H1 (cell line): ENCODE data around the gene SCNN1B. TPM values are rescaled to one million over a fixed set of nuclear protein-coding genes. Genes with fewer than 3 reads are reported as not detected.

Experiments used
- CTCF ChIA-PET: fragments of 300-600 bp; sonication (Branson Sonifier 250); formaldehyde crosslinking; loops from one replicate; lab custom pipeline; 2021; ENCODE audit not compliant: partially characterized antibody; lab: Charles Lee
- POLR2A ChIA-PET: fragments of 300-600 bp; sonication (Branson Sonifier 250); formaldehyde crosslinking; loops from one replicate; lab custom pipeline; 2021; ENCODE audit warnings: inconsistent platforms; ENCODE audit not compliant: partially characterized antibody; lab: Charles Lee
- DNase-seq, 2 experiments: peaks; one replicate each; pipeline versions ENCODE4 v3.0.0 to v3.0.0-alpha.2; 2010 to 2022; ENCODE audit warnings: low spot score in 2 of 2, low read depth in 1 of 2, mixed read lengths in 1 of 2
- FAIRE-seq: peaks from 2 replicates; lab custom pipeline; 2011; peaks lifted over from hg19 to GRCh38; lab: Jason Lieb, UNC
- H2AFZ ChIP-seq: 2 replicates; pipeline ENCODE4 v1.8.1; 2012; ENCODE audit warnings: low read length, inconsistent platforms
- H2AK5ac ChIP-seq: 2 replicates; pipeline ENCODE4 v1.6.1; 2013; ENCODE audit warnings: low read depth, low read length
- H2BK120ac ChIP-seq: replicated peaks from 2 replicates; pipeline ENCODE3; 2013; ENCODE audit warnings: low read depth, low read length, inconsistent platforms
- H2BK12ac ChIP-seq: 2 replicates; pipeline ENCODE4 v1.6.1; 2013; ENCODE audit warnings: low read depth, low read length
- H2BK15ac ChIP-seq: 2 replicates; pipeline ENCODE4 v1.6.1; 2013; ENCODE audit warnings: low read length
- H2BK20ac ChIP-seq: 2 replicates; pipeline ENCODE4 v1.6.1; 2013; ENCODE audit warnings: low read length
- H2BK5ac ChIP-seq: 2 replicates; pipeline ENCODE4 v1.6.1; 2013; ENCODE audit warnings: low read depth, low read length
- H3K14ac ChIP-seq: 2 replicates; pipeline ENCODE4 v1.6.1; 2013; ENCODE audit warnings: inconsistent platforms; ENCODE audit not compliant: insufficient read length
- H3K18ac ChIP-seq: 2 replicates; pipeline ENCODE4 v1.6.1; 2013; ENCODE audit warnings: low read length; ENCODE audit errors: extremely low read depth
- H3K23ac ChIP-seq: 2 replicates; pipeline ENCODE4 v1.6.1; 2013; ENCODE audit warnings: inconsistent platforms; ENCODE audit not compliant: insufficient read length
- H3K23me2 ChIP-seq: 2 replicates; pipeline ENCODE4 v1.6.1; 2013; ENCODE audit warnings: low read depth, low read length
- H3K27ac ChIP-seq: 2 replicates; pipeline ENCODE4 v1.6.1; 2011; ENCODE audit warnings: low read depth, low read length, inconsistent platforms
- H3K27me3 ChIP-seq, 4 experiments: replicated peaks in 1 of 4; 1 replicate in 1 of 4; 2 replicates in 3 of 4; pipeline versions ENCODE4 v1.6.1 to v1.8.1; 2011 to 2013; ENCODE audit warnings: low read length in 3 of 4, mild to moderate bottlenecking in 3 of 4, inconsistent platforms in 2 of 4, mixed read lengths in 2 of 4, moderate library complexity in 1 of 4; ENCODE audit not compliant: control insufficient read depth in 3 of 4, insufficient read depth in 3 of 4; ENCODE audit errors: extremely low read depth in 1 of 4
- H3K36me3 ChIP-seq, 4 experiments: 2 replicates each; pipeline versions ENCODE4 v1.6.1 to v1.8.1; 2011 to 2013; ENCODE audit warnings: mild to moderate bottlenecking in 4 of 4, low read length in 3 of 4, moderate library complexity in 2 of 4, control low read depth in 1 of 4, inconsistent platforms in 1 of 4; ENCODE audit not compliant: insufficient read depth in 4 of 4, control insufficient read depth in 2 of 4
- H3K4ac ChIP-seq: replicated peaks from 2 replicates; pipeline ENCODE3; 2013; ENCODE audit warnings: low read length, low read depth, mixed read lengths, inconsistent platforms; ENCODE audit not compliant: insufficient read length
- H3K4me1 ChIP-seq, 4 experiments: replicated peaks in 1 of 4; 1 replicate in 1 of 4; 2 replicates in 3 of 4; pipeline versions ENCODE4 v1.6.1 to v1.8.1; 2011 to 2013; ENCODE audit warnings: low read length in 3 of 4, inconsistent platforms in 2 of 4, mixed read lengths in 1 of 4; ENCODE audit not compliant: insufficient read depth in 4 of 4, control insufficient read depth in 3 of 4
- H3K4me2 ChIP-seq, 2 experiments: 2 replicates each; pipeline versions ENCODE4 v1.6.1 to v1.8.1; 2011 to 2013; ENCODE audit warnings: low read depth in 2 of 2, low read length in 2 of 2, control low read depth in 1 of 2, inconsistent platforms in 1 of 2, mild to moderate bottlenecking in 1 of 2; ENCODE audit not compliant: insufficient read depth in 1 of 2
- H3K4me3 ChIP-seq, 4 experiments: fragments of 200-600, 300-600 bp in 1 of 4; sonication (generic), shearing (Covaris generic), sonication (Bioruptor Twin) in 1 of 4; 2 replicates each; pipeline versions ENCODE4 v1.5.1 to v1.8.1; 2011 to 2016; ENCODE audit warnings: low read length in 4 of 4, low read depth in 3 of 4, control low read depth in 2 of 4, inconsistent platforms in 2 of 4, mild to moderate bottlenecking in 2 of 4, mixed read lengths in 1 of 4, moderate library complexity in 1 of 4; ENCODE audit not compliant: insufficient read depth in 2 of 4; ENCODE audit errors: extremely low read depth in 1 of 4
- H3K56ac ChIP-seq: replicated peaks from 2 replicates; pipeline ENCODE3; 2013; ENCODE audit warnings: low read depth, mild to moderate bottlenecking, mixed read lengths, low read length, inconsistent platforms; ENCODE audit not compliant: insufficient read length
- H3K79me1 ChIP-seq: 2 replicates; pipeline ENCODE4 v1.6.1; 2013; ENCODE audit warnings: low read depth, low read length, control low read depth
- H3K79me2 ChIP-seq, 2 experiments: 2 replicates each; pipeline versions ENCODE4 v1.6.1 to v1.8.1; 2012 to 2013; ENCODE audit warnings: low read length in 2 of 2, mild to moderate bottlenecking in 2 of 2, inconsistent platforms in 1 of 2; ENCODE audit not compliant: insufficient read depth in 2 of 2, control insufficient read depth in 1 of 2
- H3K9ac ChIP-seq, 4 experiments: replicated peaks in 1 of 4; 1 replicate in 1 of 4; 2 replicates in 3 of 4; pipeline versions ENCODE4 v1.6.1 to v1.8.1; 2011 to 2013; ENCODE audit warnings: low read depth in 3 of 4, low read length in 3 of 4, control low read depth in 2 of 4, mild to moderate bottlenecking in 2 of 4, moderate library complexity in 2 of 4, inconsistent platforms in 1 of 4; ENCODE audit errors: extremely low read depth in 1 of 4
- H3K9me3 ChIP-seq, 2 experiments: 2 replicates each; pipeline versions ENCODE4 v1.6.1 to v1.8.1; 2012 to 2013; ENCODE audit warnings: mild to moderate bottlenecking in 2 of 2, moderate library complexity in 2 of 2, control low read depth in 1 of 2, inconsistent platforms in 1 of 2, low read depth in 1 of 2, low read length in 1 of 2, mixed read lengths in 1 of 2; ENCODE audit not compliant: insufficient read depth in 2 of 2
- H4K20me1 ChIP-seq, 2 experiments: replicated peaks in 1 of 2; 2 replicates each; pipeline versions ENCODE3 to v1.8.1; 2011 to 2013; ENCODE audit warnings: inconsistent platforms in 2 of 2, low read length in 2 of 2, mild to moderate bottlenecking in 1 of 2; ENCODE audit not compliant: insufficient read depth in 2 of 2, control insufficient read depth in 1 of 2
- H4K5ac ChIP-seq: 2 replicates; pipeline ENCODE4 v1.6.1; 2013; ENCODE audit warnings: low read length, low read depth, mixed read lengths, inconsistent platforms; ENCODE audit not compliant: insufficient read length
- H4K8ac ChIP-seq: 2 replicates; pipeline ENCODE4 v1.8.0; 2013; ENCODE audit warnings: mild to moderate bottlenecking, moderate library complexity, low read length, inconsistent platforms; ENCODE audit not compliant: insufficient read depth; ENCODE audit errors: extremely low read depth
- H4K91ac ChIP-seq: replicated peaks from 2 replicates; pipeline ENCODE3; 2013; ENCODE audit warnings: low read length, mixed read lengths, inconsistent platforms; ENCODE audit not compliant: insufficient read length
- BCL11A ChIP-seq, 2 experiments: IDR thresholded peaks; one replicate each; pipeline ENCODE4 v1.6.1; 2011; ENCODE audit warnings: low read depth in 2 of 2, low read length in 2 of 2, mild to moderate bottlenecking in 2 of 2
- CHD2 ChIP-seq: IDR thresholded peaks from 2 replicates; pipeline ENCODE4 v1.6.1; 2012; ENCODE audit warnings: low read length, improper control_type of control experiment
- CREB1 ChIP-seq: IDR thresholded peaks from 2 replicates; pipeline ENCODE4 v1.6.1; 2012; ENCODE audit warnings: inconsistent platforms
- HDAC2 ChIP-seq, 2 experiments: fragments of 300-600 bp in 1 of 2; sonication (generic) in 1 of 2; IDR thresholded peaks; 2 replicates each; pipeline ENCODE4 v1.6.1; 2011 to 2012; ENCODE audit warnings: low read depth in 2 of 2, low read length in 2 of 2, mild to moderate bottlenecking in 2 of 2, moderate library complexity in 2 of 2, borderline replicate concordance in 1 of 2, inconsistent platforms in 1 of 2
- JUND ChIP-seq: IDR thresholded peaks from 2 replicates; pipeline ENCODE4 v1.6.1; 2011; ENCODE audit warnings: mild to moderate bottlenecking, improper control_type of control experiment, low read length
- NANOG ChIP-seq: IDR thresholded peaks from 2 replicates; pipeline ENCODE4 v1.6.1; 2011; ENCODE audit warnings: low read length, low read depth, mild to moderate bottlenecking, inconsistent platforms; ENCODE audit not compliant: insufficient read depth, poor library complexity, severe bottlenecking
- POLR2AphosphoS5 ChIP-seq: IDR thresholded peaks from 2 replicates; pipeline ENCODE4 v1.6.1; 2011; ENCODE audit warnings: low read depth, low read length
- RFX5 ChIP-seq: IDR thresholded peaks from 2 replicates; pipeline ENCODE4 v1.6.1; 2011; ENCODE audit warnings: low read depth, low read length, improper control_type of control experiment, borderline replicate concordance
- SIN3A ChIP-seq, 2 experiments: IDR thresholded peaks in 1 of 2; conservative IDR thresholded peaks in 1 of 2; 2 replicates each; pipeline ENCODE4 v1.6.1; 2011 to 2012; ENCODE audit warnings: low read length in 2 of 2, improper control_type of control experiment in 1 of 2, low read depth in 1 of 2, mild to moderate bottlenecking in 1 of 2
- SP1 ChIP-seq: IDR thresholded peaks from 2 replicates; pipeline ENCODE4 v1.6.1; 2011; ENCODE audit warnings: low read depth, low read length
- SUZ12 ChIP-seq: fragments of 200-600 bp; sonication (generic); IDR thresholded peaks from 2 replicates; pipeline ENCODE4 v1.6.1; 2012; ENCODE audit warnings: mild to moderate bottlenecking, inconsistent platforms, low read length, moderate library complexity, mixed read lengths
- TCF12 ChIP-seq: IDR thresholded peaks from 2 replicates; pipeline ENCODE4 v1.6.1; 2011; ENCODE audit warnings: low read depth, mild to moderate bottlenecking, low read length
- TEAD4 ChIP-seq: IDR thresholded peaks from 2 replicates; pipeline ENCODE4 v1.6.1; 2012; ENCODE audit warnings: low read depth, low read length, inconsistent platforms, mixed read lengths
- YY1 ChIP-seq: IDR thresholded peaks from 2 replicates; pipeline ENCODE4 v1.6.1; 2011; ENCODE audit warnings: low read depth, mild to moderate bottlenecking, low read length
- WGBS, 2 experiments: shearing (Covaris generic) in 1 of 2; methylation state at CpG; one replicate each; pipeline versions ENCODE4 v1.1.6 to v1.1.7; 2013 to 2015; ENCODE audit warnings: low lambda C conversion rate in 2 of 2, mixed read lengths in 2 of 2, inconsistent platforms in 1 of 2, low coverage in 1 of 2, missing lambda C conversion rate in 1 of 2; ENCODE audit not compliant: insufficient replicate concordance in 2 of 2, insufficient coverage in 1 of 2, insufficient read length in 1 of 2; ENCODE audit errors: extremely low coverage in 1 of 2, missing lambda C conversion rate in 1 of 2; 5-methylcytosine and 5-hydroxymethylcytosine counted together
- polyA plus RNA-seq, 7 experiments: library from polyadenylated mRNA; depleted of rRNA in 3 of 7; stranded (reverse) in 5 of 7; unstranded in 2 of 7; fragments of >200 nt in 5 of 7; fragments of 200-250 nt in 2 of 7; gene quantifications; 1 replicate in 5 of 7; 2 replicates in 1 of 7; 4 replicates in 1 of 7; pipeline versions ENCODE4 v1.2.1 to v1.2.3, GENCODE V29; 2011 to 2013; ENCODE audit warnings: missing spikeins in 2 of 7, mixed read lengths in 2 of 7
- total RNA-seq: library from RNA; stranded (reverse); fragmentation: NEBNext Ultra II Directional; extraction: Animal tissue kit (Norgen Biotek cat#: 25700); gene quantifications from 2 replicates; pipeline ENCODE4 v1.2.1, GENCODE V29; 2021

Gene SCNN1B
- total and polyA plus RNA-seq, 2 of the 8 experiments (the other 6 are each of a cell fraction or from before 2014, with no cell fraction given) = 0.20 to 0.95 TPM

- DNase-seq (peak; percentile 47 to 60), FAIRE-seq (peak; percentile 88)
- 34% methylated on average over 9 of the region's 9 CpGs; no CpG with 5 or more reads in 1 of the 2 experiments for WGBS, 2 experiments
- no peaks in the 10 kb centered on the region for H4K20me1 ChIP-seq
- no peaks in the 10 kb centered on the region for H3K79me2 ChIP-seq
- no peak overlapping the region for H4K91ac ChIP-seq
- H2BK15ac ChIP-seq = no peak overlapping the region
- H2AFZ ChIP-seq = no peak overlapping the region
- H4K8ac ChIP-seq = no peak overlapping the region
- no peak overlapping the region for H3K23ac ChIP-seq
- H2AK5ac ChIP-seq = no peak overlapping the region
- H2BK20ac ChIP-seq = no peak overlapping the region
- H3K79me1 ChIP-seq = no peaks in the 10 kb centered on the region
- no peak overlapping the region for H3K4me3 ChIP-seq
- no peak overlapping the region for H3K18ac ChIP-seq
- H3K27me3 ChIP-seq = no peaks in the 10 kb centered on the region
- 0 out of 4 replicates have a peak, but pooled peaks cover 0 to 2% of the 10 kb centered on the region in 2 experiments for H3K9me3 ChIP-seq
- H3K4me1 ChIP-seq = peaks cover 0 to 6% (median 0%) of the 10 kb centered on the region in 4 experiments; a peak in 3 of 7 replicates
- H3K27ac ChIP-seq = no peak overlapping the region
- ChIA-PET POLR2A (interaction anchor here (0.9 to 1.3 kb wide), 2 partner anchors 11 to 14 kb away, joined by 3 to 4 read pairs; no protein-coding TSS in a partner anchor), CTCF (interaction anchor here (1.0 to 3.2 kb wide), 3 partner anchors 16 to 156 kb away, joined by 6 to 16 read pairs (median 13); no protein-coding TSS in a partner anchor)
- H3K14ac ChIP-seq = no peak overlapping the region
- H2BK120ac ChIP-seq = no peak overlapping the region
- no peak overlapping the region for H3K4ac ChIP-seq
- H3K23me2 ChIP-seq = no peaks in the 10 kb centered on the region; the same call in 1 of the 2 replicates
- no peak overlapping the region for H2BK12ac ChIP-seq
- no peak overlapping the region for H2BK5ac ChIP-seq
- H3K56ac ChIP-seq = no peak overlapping the region
- H3K9ac ChIP-seq = no peak overlapping the region
- H3K4me2 ChIP-seq = peak overlapping the region; percentile 38 to 59; a peak in 3 of 4 replicates
- no peaks in the 10 kb centered on the region for H3K36me3 ChIP-seq
- no peak overlapping the region for H4K5ac ChIP-seq
- TF ChIP-seq RFX5 (no peak), SP1 (0 out of 2 replicates have a peak, but pooled peaks have one; percentile 17), SUZ12 (no peak), POLR2AphosphoS5 (no peak), BCL11A (IDR thresholded peaks at IDR 0.05; ENCODE audit: low read depth in 2 of 2, low read length in 2 of 2) (no peak), SIN3A (conservative IDR thresholded peaks at IDR 0.05 in 1 of 2, IDR thresholded peaks at IDR 0.05 in 1 of 2; ENCODE audit: low read depth in 1 of 2, low read length in 2 of 2) (peak; percentile 79 to 93; a peak in 3 of 4 replicates), TEAD4 (0 out of 2 replicates have a peak, but pooled peaks have one; percentile 2), TCF12 (peak; percentile 89), CREB1 (no peak), NANOG (peak; percentile 76), HDAC2 (IDR thresholded peaks at IDR 0.05; ENCODE audit: borderline replicate concordance in 1 of 2, low read depth in 2 of 2, low read length in 2 of 2) (0 out of 4 replicates have a peak, but pooled peaks of 1 of the 2 experiments have one; percentile 30), YY1 (0 out of 2 replicates have a peak, but pooled peaks have one; percentile 31), JUND (no peak), CHD2 (0 out of 2 replicates have a peak, but pooled peaks have one; percentile 21)
These were observed 22.4 kb upstream of the SCNN1B start for GRCh38 chr16:23279721-23280153.
